Smooth muscle cell (in vitro differentiated cells): ENCODE measurements around the gene FIZ1. TPM values are rescaled to one million over a fixed set of nuclear protein-coding genes. Genes with fewer than 3 reads are reported as not detected.

ENCODE experiments used
- DNase-seq: peaks from one replicate; lab custom pipeline; 2025; ENCODE audit not compliant: unreplicated experiment; lab: John Stamatoyannopoulos, UW
- H2AFZ ChIP-seq: fragments of 200-600 bp; sonication (generic); 2 replicates; pipeline ENCODE4 v1.6.0; 2016; ENCODE audit warnings: antibody characterized with exemption, low read depth, mild to moderate bottlenecking
- H3F3A ChIP-seq: fragments of 200-600 bp; sonication (generic); 2 replicates; pipeline ENCODE4 v1.6.0; 2017; ENCODE audit warnings: antibody characterized with exemption, low read depth
- H3K27ac ChIP-seq: fragments of 200-600 bp; sonication (generic); 2 replicates; pipeline ENCODE4 v1.5.1; 2016; ENCODE audit warnings: low read depth, mild to moderate bottlenecking
- H3K27me3 ChIP-seq: fragments of 200-600 bp; sonication (generic); 2 replicates; pipeline ENCODE4 v1.6.1; 2016; ENCODE audit warnings: low read depth, mild to moderate bottlenecking
- H3K36me3 ChIP-seq: fragments of 200-600 bp; sonication (generic); 2 replicates; pipeline ENCODE4 v1.5.1; 2016; ENCODE audit warnings: low read depth
- H3K4me1 ChIP-seq: fragments of 200-600 bp; sonication (generic); 2 replicates; pipeline ENCODE4 v1.5.1; 2016; ENCODE audit warnings: low read depth
- H3K4me2 ChIP-seq: fragments of 200-600 bp; sonication (generic); 2 replicates; pipeline ENCODE4 v1.6.0; 2016; ENCODE audit warnings: mild to moderate bottlenecking
- H3K4me3 ChIP-seq: fragments of 200-600 bp; sonication (generic); 2 replicates; pipeline ENCODE4 v1.5.1; 2016; ENCODE audit warnings: mild to moderate bottlenecking
- H3K79me2 ChIP-seq: fragments of 200-600 bp; sonication (generic); 2 replicates; pipeline ENCODE4 v1.6.0; 2016; ENCODE audit warnings: low read depth, mild to moderate bottlenecking
- H3K9ac ChIP-seq: fragments of 200-600 bp; sonication (generic); 2 replicates; pipeline ENCODE4 v1.6.0; 2016; ENCODE audit warnings: low read depth
- H3K9me3 ChIP-seq: fragments of 200-600 bp; sonication (generic); replicated peaks from 2 replicates; pipeline ENCODE4 v1.5.1; 2016; ENCODE audit warnings: low read depth
- H4K20me1 ChIP-seq: fragments of 200-600 bp; sonication (generic); 2 replicates; pipeline ENCODE4 v1.6.0; 2016; ENCODE audit warnings: low read depth
- CTCF ChIP-seq: fragments of 200-600 bp; sonication (generic); IDR thresholded peaks from 2 replicates; pipeline ENCODE4 v1.5.1; 2017; ENCODE audit warnings: borderline replicate concordance, mild to moderate bottlenecking, antibody characterized with exemption; ENCODE audit not compliant: insufficient read depth, poor library complexity, severe bottlenecking
- WGBS: methylation state at CpG from one replicate; pipeline ENCODE4 v1.1.7; 2016; ENCODE audit warnings: low lambda C conversion rate; 5-methylcytosine and 5-hydroxymethylcytosine counted together
- polyA plus RNA-seq: library from polyadenylated mRNA; unstranded; fragments of >200 nt; fragmentation: Nextera tagmentation; extraction: Ambion mirVana; gene quantifications from 2 replicates; pipeline ENCODE4 v1.2.1, GENCODE V29; 2016
- total RNA-seq: library from RNA; depleted of rRNA; stranded (reverse); fragments of >200 nt; gene quantifications from 2 replicates; pipeline ENCODE4 v1.2.3, GENCODE V29; 2014

The FIZ1 gene
- total and polyA plus RNA-seq, 2 experiments from 2014 or later, result 10.4 to 17.7 TPM

GRCh38 chr19:55642153-55643002 lies 43.1 kb upstream of the FIZ1 start:
- Histone ChIP-seq H2AFZ (no peak overlapping the region), H3K9me3 (no peaks in the 10 kb centered on the region), H3K4me3 (peak overlapping the region; percentile 79), H3K4me2 (peak overlapping the region; percentile 97), H4K20me1 (no peaks in the 10 kb centered on the region), H3F3A (peaks cover 19% of the 10 kb centered on the region), H3K36me3 (no peaks in the 10 kb centered on the region), H3K79me2 (peaks cover 58% of the 10 kb centered on the region), H3K27me3 (no peaks in the 10 kb centered on the region), H3K27ac (peak overlapping the region; percentile 62), H3K4me1 (peaks cover 21% of the 10 kb centered on the region), H3K9ac (peak overlapping the region; percentile 80)
- WGBS, result under 1% methylated on average over 47 of the region's 65 CpGs
- no peak for DNase-seq
- TF ChIP-seq CTCF, result no peak

- H3K4me3 ChIP-seq, result peak overlapping the region; percentile 79
- H3K9me3 ChIP-seq, result no peaks in the 10 kb centered on the region
- 2% methylated on average over 23 of the region's 25 CpGs for WGBS
- H3K27me3 ChIP-seq, result no peaks in the 10 kb centered on the region
- peak overlapping the region; percentile 97 for H3K4me2 ChIP-seq
- peak overlapping the region; percentile 80 for H3K9ac ChIP-seq
- no peak for TF ChIP-seq CTCF
- peak overlapping the region; percentile 81 for H2AFZ ChIP-seq
- DNase-seq, result no peak
- H3K4me1 ChIP-seq, result peaks cover 15% of the 10 kb centered on the region
- H3K79me2 ChIP-seq, result peaks cover 57% of the 10 kb centered on the region
- no peaks in the 10 kb centered on the region for H3K36me3 ChIP-seq
- H3K27ac ChIP-seq, result peak overlapping the region; percentile 62
- H3F3A ChIP-seq, result peaks cover 12% of the 10 kb centered on the region
- no peaks in the 10 kb centered on the region for H4K20me1 ChIP-seq
These were observed 42.3 kb upstream of the FIZ1 start for GRCh38 chr19:55641426-55642152.

DNA sequence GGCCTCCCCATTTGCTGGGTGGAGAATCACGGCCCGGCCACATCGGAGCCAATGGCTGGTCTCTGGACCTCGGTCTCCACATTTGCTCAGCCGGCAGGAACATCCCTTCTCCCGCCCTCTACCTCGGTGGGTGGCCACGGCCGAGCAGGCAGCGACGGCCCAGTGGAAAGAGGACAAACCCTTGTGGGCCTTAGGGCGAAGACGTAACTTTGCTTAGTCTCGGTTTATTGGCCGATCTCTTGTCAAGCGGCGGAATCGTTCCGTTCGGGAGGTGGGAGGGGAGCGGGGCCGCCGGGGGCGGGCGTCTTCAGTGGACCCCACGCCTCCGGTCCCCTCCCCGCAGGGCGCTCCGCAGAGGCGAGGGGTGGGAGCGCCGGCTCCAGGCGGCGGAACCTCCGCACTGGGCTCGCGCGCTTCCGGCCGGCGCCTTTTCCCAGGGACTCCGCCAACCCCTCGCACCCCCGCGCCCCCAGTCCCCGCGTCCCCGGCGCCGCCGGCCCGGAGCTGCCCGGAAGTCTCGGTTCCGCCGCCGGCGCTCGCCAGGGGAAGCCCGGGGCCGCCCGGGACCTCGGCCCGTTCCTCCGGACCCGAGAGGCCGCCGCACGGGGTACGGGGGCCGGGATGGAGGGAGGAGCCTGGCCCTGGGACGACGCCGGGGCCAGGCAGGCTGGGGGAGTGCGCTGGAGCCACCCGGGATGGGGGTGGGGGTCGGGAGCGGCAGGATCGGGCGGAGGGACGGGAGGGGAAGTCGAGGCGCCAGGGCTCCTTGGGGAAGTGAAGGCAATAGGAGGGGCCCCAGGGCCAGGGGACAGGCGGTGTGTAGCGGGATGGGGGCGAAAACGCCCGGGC lies 41.5 kb upstream of the FIZ1 start, which contains the start of gene ZNF580:
TSS of gene ZNF580 (plus strand) at position 426 of the 849 bp plus-strand sequence. CDS start 1,507 bp downstream, outside the sequence.
- Histone ChIP-seq H3K9ac (peak within 1 kb of the TSS; percentile 80), H4K20me1 (no peaks in the 10 kb centered on the region), H3K27me3 (no peaks in the 10 kb centered on the region), H3K4me2 (peak within 1 kb of the TSS; percentile 97), H3K79me2 (peaks cover 57% of the 10 kb centered on the region), H3F3A (peaks cover 15% of the 10 kb centered on the region), H3K4me3 (peak within 1 kb of the TSS; percentile 79), H3K9me3 (no peaks in the 10 kb centered on the region), H3K36me3 (no peaks in the 10 kb centered on the region), H3K4me1 (peaks cover 18% of the 10 kb centered on the region), H3K27ac (peak within 1 kb of the TSS; percentile 62), H2AFZ (peak within 1 kb of the TSS; percentile 81)
- 1% methylated on average over 52 of the region's 89 CpGs for WGBS
- DNase-seq, result no peak
- no peak for TF ChIP-seq CTCF
